Right lobe of liver (tissue), 6 donors: ENCODE data around the gene MLLT1. TPM values are rescaled to one million over a fixed set of nuclear protein-coding genes. Genes with fewer than 3 reads are reported as not detected.

Source experiments
- ATAC-seq, 4 donors: fragments of 200-7000 bp; cut with Tn5 transposase; one replicate each; pipeline ENCODE4 v1.9.1; 2020; ENCODE audit warnings: mild to moderate bottlenecking in 4 of 4, moderate library complexity in 4 of 4
- DNase-seq, 3 donors: peaks; one replicate each; pipeline ENCODE4 v3.0.0-alpha.2; 2020
- H3K27ac ChIP-seq, 3 donors: fragments of 200-600 bp; one replicate each; pipeline ENCODE4 v1.8.0; 2022
- H3K27me3 ChIP-seq, 2 donors: fragments of 200-600 bp; one replicate each; pipeline ENCODE4 v1.8.0; 2022
- H3K36me3 ChIP-seq, 4 donors: fragments of 200-600 bp; sonication (generic) in 1 of 4; one replicate each; pipeline versions ENCODE4 v1.5.1 to v1.8.0; 2017 to 2022; ENCODE audit warnings: control low read depth in 1 of 4
- H3K4me1 ChIP-seq, 4 donors: fragments of 200-600 bp; sonication (generic) in 1 of 4; one replicate each; pipeline versions ENCODE4 v1.5.1 to v1.8.0; 2017 to 2022; ENCODE audit warnings: control low read depth in 1 of 4
- H3K4me3 ChIP-seq, 3 donors: fragments of 200-600 bp; one replicate each; pipeline ENCODE4 v1.8.0; 2022
- H3K9me3 ChIP-seq, 4 donors: fragments of 200-600 bp; sonication (generic) in 1 of 4; one replicate each; pipeline versions ENCODE4 v1.5.1 to v1.8.0; 2017 to 2022; ENCODE audit warnings: control low read depth in 1 of 4
- POLR2A ChIP-seq: fragments of 450-650 bp; IDR thresholded peaks from one replicate; pipeline ENCODE4 v1.6.1; 2017; ENCODE audit warnings: antibody characterized with exemption, mild to moderate bottlenecking
- WGBS: methylation state at CpG from one replicate; pipeline ENCODE4 v1.1.6; 2018; ENCODE audit warnings: low coverage, low lambda C conversion rate; ENCODE audit not compliant: insufficient coverage; ENCODE audit errors: missing lambda C conversion rate; 5-methylcytosine and 5-hydroxymethylcytosine counted together
- intact Hi-C, 2 donors: fragments of 100-400 bp; cut with DNase I; formaldehyde crosslinking; loops; one replicate each; pipeline versions ENCODE4 v1.11.2 to v1.14.1; 2022
- small RNA-seq, 2 experiments: library from RNA; depleted of rRNA; stranded (forward); fragments of <200 nt; gene quantifications; one replicate each; pipeline ENCODE3, GENCODE V24; 2016
- total RNA-seq, 6 experiments: library from RNA; depleted of rRNA in 2 of 6; stranded (reverse); fragments of >200 nt in 2 of 6; fragmentation: NEBNext Ultra II Directional in 3 of 6; extraction: Animal tissue kit (Norgen Biotek cat#: 25700) in 3 of 6; gene quantifications; one replicate each; pipeline versions ENCODE4 v1.1.0 to v1.2.4, GENCODE V29; 2016 to 2023
- TF ChIP-seq, protein P1 (sequence below), 4 donors: fragments of 200-600 bp in 3 of 4; fragments of 450-650 bp in 1 of 4; IDR thresholded peaks; one replicate each; pipeline versions ENCODE4 v1.5.1 to v1.8.0; 2016 to 2022; ENCODE audit warnings: antibody characterized with exemption in 4 of 4, mild to moderate bottlenecking in 2 of 4
- donor health status: DM: no; HTN: yes; CAD: no.
- donor health status: DM: no; HTN: no; CAD: no.
- donor health status: DM: no; HTN: no; CAD: no.
- donor health status: DM: no; HTN: yes; CAD: no.
- donor health status: DM: no; HTN: yes; CAD: no.

MLLT1 gene
- total RNA-seq, 6 experiments from 2014 or later: 11.3 to 24.3 (median 15.3) TPM

DNA sequence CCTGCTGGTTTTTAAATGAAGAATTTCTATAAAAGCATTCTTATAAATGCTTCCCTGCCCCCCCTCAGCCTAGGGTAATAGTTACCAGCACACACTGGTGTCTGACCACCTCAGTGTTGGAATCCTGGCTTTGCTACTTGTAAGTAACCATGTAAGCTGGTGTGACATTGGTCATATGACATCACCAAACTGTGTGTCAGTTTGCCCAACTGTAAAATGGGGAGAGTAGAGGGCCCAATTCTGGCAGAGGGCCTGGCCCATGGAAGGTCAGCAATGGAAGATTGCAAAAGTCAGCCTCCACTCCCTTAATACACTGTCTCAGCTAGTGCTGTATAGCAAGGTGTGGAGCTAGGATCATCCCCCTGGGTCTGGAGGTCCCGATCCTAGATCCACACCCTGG lies 112.7 kb downstream of the MLLT1 start:
- intact Hi-C loops: loop anchor here in 1 of 2 donors (10.0 kb wide), 1 partner anchor 128 kb away; no protein-coding TSS in a partner anchor
- Histone ChIP-seq H3K4me3 (no peak overlapping the region), H3K36me3 (no peaks in the 10 kb centered on the region), H3K27me3 (no peaks in the 10 kb centered on the region), H3K4me1 (no peaks in the 10 kb centered on the region), H3K27ac (no peak overlapping the region), H3K9me3 (no peaks in the 10 kb centered on the region)
- ATAC-seq (no peak), DNase-seq (no peak)
- no peak for TF ChIP-seq POLR2A
- TF ChIP-seq, protein P1, sequence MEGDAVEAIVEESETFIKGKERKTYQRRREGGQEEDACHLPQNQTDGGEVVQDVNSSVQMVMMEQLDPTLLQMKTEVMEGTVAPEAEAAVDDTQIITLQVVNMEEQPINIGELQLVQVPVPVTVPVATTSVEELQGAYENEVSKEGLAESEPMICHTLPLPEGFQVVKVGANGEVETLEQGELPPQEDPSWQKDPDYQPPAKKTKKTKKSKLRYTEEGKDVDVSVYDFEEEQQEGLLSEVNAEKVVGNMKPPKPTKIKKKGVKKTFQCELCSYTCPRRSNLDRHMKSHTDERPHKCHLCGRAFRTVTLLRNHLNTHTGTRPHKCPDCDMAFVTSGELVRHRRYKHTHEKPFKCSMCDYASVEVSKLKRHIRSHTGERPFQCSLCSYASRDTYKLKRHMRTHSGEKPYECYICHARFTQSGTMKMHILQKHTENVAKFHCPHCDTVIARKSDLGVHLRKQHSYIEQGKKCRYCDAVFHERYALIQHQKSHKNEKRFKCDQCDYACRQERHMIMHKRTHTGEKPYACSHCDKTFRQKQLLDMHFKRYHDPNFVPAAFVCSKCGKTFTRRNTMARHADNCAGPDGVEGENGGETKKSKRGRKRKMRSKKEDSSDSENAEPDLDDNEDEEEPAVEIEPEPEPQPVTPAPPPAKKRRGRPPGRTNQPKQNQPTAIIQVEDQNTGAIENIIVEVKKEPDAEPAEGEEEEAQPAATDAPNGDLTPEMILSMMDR (IDR thresholded peaks at IDR 0.05): no peak
- WGBS: 100% methylated on average over 1 of the region's 1 CpG

GRCh38 chr19:6164906-6165531 lies 114.8 kb downstream of the MLLT1 start:
- Histone ChIP-seq H3K4me1 (no peaks in the 10 kb centered on the region), H3K27me3 (no peaks in the 10 kb centered on the region), H3K4me3 (no peak overlapping the region), H3K9me3 (no peaks in the 10 kb centered on the region), H3K36me3 (no peaks in the 10 kb centered on the region), H3K27ac (no peak overlapping the region)
- no peak for DNase-seq
- WGBS: 60% methylated on average over 5 of the region's 5 CpGs
- intact Hi-C loops: loop anchor here in 1 of 2 donors (10.0 kb wide), 1 partner anchor 130 kb away; no protein-coding TSS in a partner anchor
- ATAC-seq: no peak
- TF ChIP-seq, protein P1 (IDR thresholded peaks at IDR 0.05): no peak
- TF ChIP-seq POLR2A: no peak

GRCh38 chr19:6161271-6161850 lies 118.4 kb downstream of the MLLT1 start:
- Histone ChIP-seq H3K36me3 (no peaks in the 10 kb centered on the region), H3K27me3 (no peaks in the 10 kb centered on the region), H3K4me1 (no peaks in the 10 kb centered on the region), H3K9me3 (no peaks in the 10 kb centered on the region), H3K27ac (no peak overlapping the region), H3K4me3 (no peak overlapping the region)
- 22% methylated on average over 7 of the region's 8 CpGs for WGBS
- ATAC-seq: peak in 3 of 4 donors; percentile 10 to 27 (median 21)
- intact Hi-C loops: loop anchor here in 1 of 2 donors (10.0 kb wide), 1 partner anchor 133 kb away; no protein-coding TSS in a partner anchor
- DNase-seq: no peak
- TF ChIP-seq, protein P1 (IDR thresholded peaks at IDR 0.05): no peak
- TF ChIP-seq POLR2A: no peak

Small RNAs within 50 kb of the gene (small RNA-seq; reads per million reads assigned to genes)
- 0 reads per million in 2 experiments for gene AC011471.1

Other genes with a start within 250 kb of the MLLT1 start
- 1 to 10 TPM; 1.6 to 2.9 (median 1.9) TPM for gene RFX2, start 169.5 kb downstream of the MLLT1 start, total RNA-seq
- not detected for gene ACSBG2, start 144.3 kb downstream of the MLLT1 start, total RNA-seq
- under 1 TPM in 1 of 6 experiments, not detected in 5; 0.48 TPM for gene ACER1, start 53.6 kb upstream of the MLLT1 start, total RNA-seq
- gene CLPP, start 81.6 kb upstream of the MLLT1 start, total RNA-seq: 100 to 1,000 TPM in 2 of 6 experiments, 10 to 100 TPM in 4; 38.0 to 112 (median 53.8) TPM
- gene ALKBH7, start 92.8 kb upstream of the MLLT1 start, total RNA-seq: 10 to 100 TPM; 60.7 to 78.4 (median 72.2) TPM
- 1 to 10 TPM in 3 of 6 experiments, under 1 TPM in 3; 0.55 to 1.9 (median 1.0) TPM for gene PSPN, start 96.0 kb upstream of the MLLT1 start, total RNA-seq
- 10 to 100 TPM; 12.8 to 22.7 (median 19.8) TPM for gene GTF2F1, start 113.2 kb upstream of the MLLT1 start, total RNA-seq
- 10 to 100 TPM; 68.1 to 89.5 (median 76.1) TPM for gene KHSRP, start 144.8 kb upstream of the MLLT1 start, total RNA-seq
- gene SLC25A41, start 153.8 kb upstream of the MLLT1 start, total RNA-seq: under 1 TPM in 3 of 6 experiments, not detected in 3; 0.18 to 0.60 (median 0.56) TPM
- gene SLC25A23, start 179.8 kb upstream of the MLLT1 start, total RNA-seq: 10 to 100 TPM; 23.3 to 50.0 (median 30.0) TPM
- 10 to 100 TPM; 20.6 to 56.1 (median 23.0) TPM for gene CRB3, start 184.3 kb upstream of the MLLT1 start, total RNA-seq
- gene DENND1C, start 201.8 kb upstream of the MLLT1 start, total RNA-seq: 1 to 10 TPM in 5 of 6 experiments, under 1 TPM in 1; 0.90 to 2.7 (median 1.8) TPM
- gene TUBB4A, start 222.3 kb upstream of the MLLT1 start, total RNA-seq: 10 to 100 TPM in 2 of 6 experiments, 1 to 10 TPM in 1, under 1 TPM in 3; 0.24 to 19.2 (median 1.4) TPM